CD4-positive, alpha-beta T cell treated with Interleukin-6 for 4 hours (primary cell): ENCODE measurements around the gene GPAT2.
"Not testable (repeated sequence)": the region's sequence is repeated elsewhere in the genome, so short reads cannot be mapped to it uniquely, and the experiment has no call there.

Experiments
- DNase-seq: peaks from one replicate; pipeline ENCODE4 v3.0.0-alpha.2; 2020; ENCODE audit warnings: mixed read lengths

The GPAT2 gene, protein sequence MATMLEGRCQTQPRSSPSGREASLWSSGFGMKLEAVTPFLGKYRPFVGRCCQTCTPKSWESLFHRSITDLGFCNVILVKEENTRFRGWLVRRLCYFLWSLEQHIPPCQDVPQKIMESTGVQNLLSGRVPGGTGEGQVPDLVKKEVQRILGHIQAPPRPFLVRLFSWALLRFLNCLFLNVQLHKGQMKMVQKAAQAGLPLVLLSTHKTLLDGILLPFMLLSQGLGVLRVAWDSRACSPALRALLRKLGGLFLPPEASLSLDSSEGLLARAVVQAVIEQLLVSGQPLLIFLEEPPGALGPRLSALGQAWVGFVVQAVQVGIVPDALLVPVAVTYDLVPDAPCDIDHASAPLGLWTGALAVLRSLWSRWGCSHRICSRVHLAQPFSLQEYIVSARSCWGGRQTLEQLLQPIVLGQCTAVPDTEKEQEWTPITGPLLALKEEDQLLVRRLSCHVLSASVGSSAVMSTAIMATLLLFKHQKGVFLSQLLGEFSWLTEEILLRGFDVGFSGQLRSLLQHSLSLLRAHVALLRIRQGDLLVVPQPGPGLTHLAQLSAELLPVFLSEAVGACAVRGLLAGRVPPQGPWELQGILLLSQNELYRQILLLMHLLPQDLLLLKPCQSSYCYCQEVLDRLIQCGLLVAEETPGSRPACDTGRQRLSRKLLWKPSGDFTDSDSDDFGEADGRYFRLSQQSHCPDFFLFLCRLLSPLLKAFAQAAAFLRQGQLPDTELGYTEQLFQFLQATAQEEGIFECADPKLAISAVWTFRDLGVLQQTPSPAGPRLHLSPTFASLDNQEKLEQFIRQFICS

DNA sequence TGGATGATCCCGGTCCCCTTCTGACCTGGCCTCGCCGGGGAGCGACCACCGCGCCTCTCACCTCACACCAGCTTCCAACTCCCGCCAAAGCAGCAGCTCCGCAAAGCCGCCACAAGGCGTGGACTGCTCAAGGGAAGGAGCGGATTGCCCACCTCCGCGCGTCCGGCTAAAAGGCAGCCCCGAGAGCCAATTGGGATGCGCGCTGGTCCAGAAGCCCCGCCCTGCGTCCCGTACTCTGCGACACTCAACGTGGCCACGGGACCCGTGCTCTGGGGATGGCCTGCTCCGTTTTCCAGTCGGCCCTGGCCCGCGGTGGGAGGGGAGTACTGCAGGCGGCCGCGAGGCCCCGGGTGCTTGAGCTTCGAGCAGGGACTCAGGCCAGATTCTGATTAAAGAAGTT, at the start of gene GPAT2:
Gene GPAT2 (minus strand): TSS at position 125 of the 400 bp plus-strand sequence. CDS start 2,557 bp downstream, outside the sequence.
- not testable (repeated sequence) for DNase-seq

DNA sequence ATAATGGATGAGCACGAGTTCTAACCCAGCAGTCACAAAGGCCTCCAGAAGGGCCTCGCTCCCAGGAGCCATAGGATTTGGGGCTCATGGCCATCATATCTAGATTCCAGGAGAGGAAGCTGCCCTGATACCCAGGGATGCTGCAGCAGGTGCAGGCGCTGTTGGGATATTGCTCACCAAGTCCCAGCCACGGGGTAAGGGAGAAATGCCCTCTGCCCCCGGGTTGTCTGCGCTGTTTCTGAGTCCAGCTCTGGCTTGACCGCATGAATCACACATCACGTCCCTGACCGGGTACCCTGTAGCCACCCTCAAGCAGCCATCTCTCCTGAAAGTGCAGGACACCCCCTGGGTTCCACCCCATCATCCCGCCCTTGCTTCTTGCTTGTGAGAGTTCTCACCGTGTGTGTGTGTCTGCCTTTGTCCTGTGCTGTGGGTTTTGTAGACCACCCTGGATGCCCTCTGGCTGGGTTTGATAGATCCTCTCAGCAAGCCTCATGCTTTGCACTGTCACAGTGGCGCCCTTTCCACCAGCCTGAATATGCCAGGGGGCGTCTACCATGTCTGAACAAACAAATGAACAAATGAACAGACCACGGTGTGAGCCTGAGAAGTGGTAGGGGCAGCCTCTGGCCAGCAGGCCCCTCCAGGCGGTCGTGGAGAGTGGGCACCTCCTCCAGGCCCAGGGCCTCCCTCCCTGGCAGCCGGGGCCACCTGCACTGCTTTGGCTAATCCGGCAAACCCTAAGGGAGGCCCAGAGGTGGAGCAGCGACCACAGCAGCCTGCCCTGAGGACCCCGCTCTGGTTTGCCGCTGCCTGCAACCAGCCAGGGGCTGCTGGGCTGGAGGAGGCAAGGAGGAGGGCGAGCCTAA, 49.5 kb upstream of the GPAT2 start:
- no peak for DNase-seq

DNA sequence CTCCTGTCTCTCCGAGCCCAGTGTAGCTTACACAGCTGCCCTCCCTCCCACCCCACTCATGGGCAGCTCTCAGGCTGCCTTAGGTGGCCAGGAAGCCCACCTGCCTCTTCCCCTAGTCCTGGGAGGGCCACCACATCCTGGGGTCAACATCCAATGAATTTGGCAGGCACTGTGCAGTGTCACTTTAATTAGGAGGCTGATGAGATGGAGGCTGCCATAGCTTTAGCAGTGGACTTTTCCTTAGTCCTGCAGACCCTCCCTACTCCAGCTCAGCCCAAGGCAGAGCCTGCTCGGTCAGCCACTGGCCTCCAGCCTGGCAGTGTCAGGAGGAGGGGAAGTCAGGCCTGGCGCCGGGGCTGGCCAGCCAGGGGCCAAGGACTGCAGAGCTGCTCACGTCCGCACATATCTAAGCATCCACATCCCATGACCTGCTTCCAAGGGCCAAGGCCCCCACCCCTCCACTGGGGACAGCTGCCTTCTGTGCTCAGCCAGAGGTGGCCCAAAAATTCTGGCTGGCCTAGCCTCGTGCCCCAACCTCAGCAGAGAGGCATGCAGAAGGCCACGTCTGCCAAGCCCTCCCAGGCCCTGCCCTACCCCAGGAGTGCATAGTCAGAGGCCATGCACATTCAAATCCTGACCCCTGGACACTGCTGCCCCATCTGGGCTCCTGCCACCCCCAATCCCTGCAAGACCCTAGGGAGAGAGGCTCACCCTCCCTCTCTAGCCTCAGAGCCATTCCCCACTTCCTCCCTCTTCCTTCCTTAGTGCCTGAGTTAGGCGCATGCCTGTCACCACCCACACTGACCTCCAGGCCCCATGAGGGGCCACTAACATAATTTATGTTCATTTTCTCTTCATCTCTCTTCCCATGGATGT, 48.6 kb upstream of the GPAT2 start:
- no peak for DNase-seq

DNA sequence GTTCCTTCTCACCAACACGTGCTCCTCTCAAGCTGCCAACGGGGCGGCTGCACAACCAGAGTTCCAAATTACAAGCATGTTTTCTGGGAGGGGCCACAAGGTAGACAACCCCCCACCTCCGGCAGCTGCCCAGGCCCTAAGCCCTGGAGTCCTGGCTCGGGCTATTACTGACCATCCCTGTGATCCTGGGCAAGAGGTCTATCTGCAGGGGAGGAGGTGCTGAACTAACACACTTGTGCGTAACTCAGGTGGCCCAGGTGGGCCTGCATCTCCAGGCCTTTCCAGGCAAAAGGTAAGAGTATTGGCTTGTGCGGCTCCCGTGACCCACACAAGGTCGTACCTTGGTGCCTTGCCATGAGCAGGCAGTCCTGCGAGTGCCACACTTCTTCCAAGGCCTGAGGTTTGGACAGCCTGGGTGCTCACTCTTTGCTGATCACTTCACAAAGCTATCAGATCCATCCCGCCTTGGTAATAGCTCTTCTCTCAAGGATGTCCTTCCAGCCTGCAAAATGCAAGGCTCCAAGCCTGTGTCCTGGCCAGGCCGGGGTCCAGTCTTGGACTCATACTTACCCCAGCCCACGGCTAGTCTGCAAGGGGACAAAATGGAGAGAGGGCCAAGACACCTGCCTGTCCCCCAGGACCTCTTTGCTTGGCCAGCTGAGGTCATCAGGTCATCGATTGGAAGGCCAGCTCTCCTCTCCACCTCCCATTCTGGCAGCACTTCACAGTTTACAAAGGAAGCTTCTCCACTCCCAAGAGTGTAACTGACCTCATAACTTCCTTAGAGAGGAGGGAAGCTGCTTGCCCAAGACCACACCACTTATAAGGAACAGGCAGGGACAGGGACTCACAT, 47.7 kb upstream of the GPAT2 start:
- DNase-seq: no peak

DNA sequence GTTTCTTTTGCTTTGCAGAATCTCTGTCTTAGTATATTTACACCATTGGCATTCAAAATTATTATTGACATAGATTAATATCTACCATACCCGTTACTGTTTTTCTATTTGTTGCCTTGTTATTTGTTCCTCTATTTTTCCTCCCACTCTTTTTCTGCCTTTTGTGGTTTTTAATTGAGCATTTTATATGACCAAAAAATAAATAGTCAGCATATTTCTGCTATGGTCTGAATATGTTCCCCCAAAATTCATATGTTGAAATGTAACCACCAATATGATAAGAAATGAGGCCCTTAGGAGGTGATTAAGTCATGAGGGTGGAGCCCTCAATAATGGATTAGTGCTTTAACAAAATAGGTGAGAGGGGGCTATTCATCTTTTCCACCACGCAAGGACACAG, 46.3 kb upstream of the GPAT2 start:
- no peak for DNase-seq

DNA sequence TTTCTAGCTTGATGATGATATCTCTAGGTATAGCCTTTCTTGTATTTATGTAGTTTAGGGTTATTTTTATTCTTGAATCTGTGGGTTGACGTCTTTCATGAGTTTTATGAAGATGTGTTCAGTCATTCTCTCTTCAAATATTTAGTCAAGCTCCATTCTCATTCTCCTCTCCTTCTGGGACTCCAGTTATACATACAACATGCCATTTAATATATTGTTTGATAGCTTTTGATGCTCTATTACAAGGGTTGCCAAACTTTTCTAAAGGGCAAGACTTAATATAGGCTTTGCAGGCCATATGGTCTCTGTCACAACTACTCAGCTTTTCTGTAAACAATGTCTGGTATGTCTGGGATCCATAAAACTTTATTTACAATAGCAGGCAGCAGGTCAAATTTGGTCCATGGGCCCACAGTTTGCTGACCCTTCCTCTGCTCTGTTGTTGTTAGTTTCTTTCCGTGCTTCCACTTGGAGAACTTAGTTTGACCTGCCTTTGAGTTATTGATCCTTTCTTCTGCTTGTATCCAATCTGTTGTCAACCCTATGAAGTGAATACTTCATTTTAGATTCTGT, 40.6 kb upstream of the GPAT2 start:
- DNase-seq: no peak

DNA sequence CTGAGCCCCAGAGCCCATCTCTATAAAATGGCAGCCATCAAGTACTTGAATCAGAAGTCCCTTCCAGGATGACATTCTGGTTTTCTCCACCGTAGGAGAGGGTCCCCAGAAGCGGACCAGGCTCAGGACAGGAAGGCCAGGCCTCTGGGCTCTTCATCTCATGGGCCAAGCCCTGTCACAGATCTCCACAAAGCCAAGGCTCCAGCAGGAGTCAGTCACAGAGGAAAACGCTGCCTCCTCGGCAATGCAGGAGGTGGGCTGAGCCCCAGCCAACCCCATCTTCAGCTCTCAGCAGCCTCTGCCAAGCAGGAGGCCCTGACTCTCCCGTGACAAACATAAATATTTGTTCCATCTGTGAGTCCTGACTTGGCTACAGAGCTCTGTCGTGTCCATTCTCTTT, 39.4 kb upstream of the GPAT2 start:
- DNase-seq: no peak

DNA sequence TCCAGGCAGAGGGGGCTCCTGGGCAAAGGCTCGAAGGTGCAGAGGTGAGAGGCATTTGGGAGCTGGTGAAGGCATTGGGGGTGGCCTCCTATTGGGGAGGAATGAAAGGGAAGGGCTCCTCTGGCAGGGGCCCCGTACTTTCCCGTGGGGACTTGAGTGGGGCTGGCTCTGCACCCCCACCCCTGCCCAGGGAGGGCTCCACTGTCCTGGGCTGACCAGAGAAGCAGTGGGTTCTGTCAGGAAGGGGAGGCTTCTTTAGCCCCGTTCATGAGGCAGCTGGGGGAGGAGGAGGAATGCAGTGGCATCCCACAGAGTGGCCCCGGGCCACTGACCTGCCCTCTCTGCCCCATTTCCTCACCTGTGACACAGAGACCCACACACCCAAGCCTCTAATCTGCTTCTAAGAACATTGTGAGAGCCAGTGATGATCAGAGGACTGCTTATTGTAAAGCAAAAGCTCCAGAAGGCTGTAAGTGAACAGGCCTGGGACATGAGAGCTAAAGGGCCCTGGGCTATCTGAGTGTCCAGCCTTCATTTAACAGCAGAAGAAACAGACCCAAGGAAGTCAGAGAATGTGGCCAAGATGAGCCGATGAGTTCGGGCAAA, 38.6 kb upstream of the GPAT2 start:
- no peak for DNase-seq

DNA sequence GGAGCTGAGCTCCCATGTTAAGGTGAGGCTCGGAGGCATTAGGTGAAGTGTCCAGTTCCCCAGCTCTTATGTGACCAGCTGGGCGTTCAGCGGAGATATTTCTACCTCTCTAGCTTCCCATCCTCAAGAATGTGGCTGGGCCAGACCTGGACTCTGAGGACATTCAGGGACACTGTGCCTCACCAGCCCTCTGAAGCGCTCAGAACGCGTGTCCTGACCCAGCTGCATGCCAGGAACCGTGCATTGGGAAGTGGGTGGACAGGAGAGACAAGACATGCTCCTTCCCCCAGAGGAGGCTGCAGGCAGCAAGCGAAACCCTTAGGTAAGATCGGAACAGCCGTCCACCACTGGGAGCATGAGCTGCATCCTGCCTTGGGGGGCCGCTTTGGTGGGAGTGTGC, 38.0 kb upstream of the GPAT2 start:
- no peak for DNase-seq

DNA sequence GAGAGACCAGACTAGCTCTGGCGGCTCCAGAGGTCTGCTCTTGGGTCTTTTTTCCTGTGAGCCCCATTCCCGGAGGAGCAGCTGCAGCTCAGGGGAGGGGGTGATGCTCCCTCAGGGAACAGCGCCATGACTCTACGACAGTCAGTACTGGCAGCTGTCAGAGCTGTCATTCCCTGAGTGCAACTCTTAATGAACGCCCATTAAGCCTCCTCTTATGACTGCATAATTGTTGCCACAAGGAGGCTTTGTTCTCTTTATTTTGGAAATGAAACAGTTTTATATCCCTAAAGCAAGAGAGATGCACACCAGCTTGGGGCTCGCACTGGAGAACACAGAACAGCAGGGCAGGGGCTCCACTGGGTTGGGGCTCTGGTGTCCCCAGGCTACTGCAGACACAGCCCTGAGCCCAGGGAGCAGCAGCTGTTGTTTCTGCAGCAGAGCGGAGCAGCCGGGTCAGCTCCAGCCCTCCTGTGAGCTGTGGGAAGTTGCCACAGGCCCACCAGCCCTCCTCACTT, 37.3 kb upstream of the GPAT2 start:
- DNase-seq: not testable (repeated sequence)

DNA sequence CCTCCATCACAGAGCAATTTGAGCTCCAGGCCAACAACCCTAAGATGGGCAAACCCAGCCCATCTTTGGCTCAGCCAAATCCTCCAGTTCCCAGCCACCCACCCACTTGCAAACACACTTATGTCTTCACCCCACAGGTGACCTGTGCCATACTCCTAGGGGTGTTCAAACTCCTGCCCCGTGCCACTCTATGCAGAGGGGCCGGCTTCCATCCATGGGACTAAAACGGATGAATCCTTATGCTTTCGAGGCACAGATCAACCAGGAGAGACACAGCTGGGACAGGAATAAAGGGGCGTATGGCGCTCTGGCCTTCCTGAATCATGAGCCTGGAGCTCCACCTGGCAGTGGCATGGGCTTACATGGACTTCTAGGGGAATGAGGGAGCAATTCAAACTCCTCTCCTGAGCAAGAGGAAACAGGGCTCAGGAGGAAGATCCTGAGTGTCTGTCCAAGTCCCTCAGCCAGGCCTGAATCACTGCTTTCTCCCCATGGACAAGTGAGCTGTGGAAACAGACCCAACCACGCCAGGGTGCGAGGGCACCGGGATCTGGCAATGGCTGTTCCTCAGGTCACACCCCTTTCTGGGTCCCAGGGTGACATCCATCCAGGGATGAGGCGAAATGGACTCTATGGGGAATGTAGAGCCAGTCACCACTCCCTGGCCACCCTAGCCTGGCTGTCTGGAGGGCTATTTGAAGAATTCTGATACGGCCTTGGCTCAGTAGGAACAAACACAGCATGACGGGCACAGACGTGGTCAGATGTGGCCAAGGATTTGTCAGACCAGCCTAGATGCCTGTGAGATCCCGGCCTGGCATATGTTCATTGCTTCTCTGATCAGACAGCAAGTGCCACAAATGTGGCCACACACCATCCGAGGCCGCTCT, 36.6 kb upstream of the GPAT2 start:
- not testable (repeated sequence) for DNase-seq

DNA sequence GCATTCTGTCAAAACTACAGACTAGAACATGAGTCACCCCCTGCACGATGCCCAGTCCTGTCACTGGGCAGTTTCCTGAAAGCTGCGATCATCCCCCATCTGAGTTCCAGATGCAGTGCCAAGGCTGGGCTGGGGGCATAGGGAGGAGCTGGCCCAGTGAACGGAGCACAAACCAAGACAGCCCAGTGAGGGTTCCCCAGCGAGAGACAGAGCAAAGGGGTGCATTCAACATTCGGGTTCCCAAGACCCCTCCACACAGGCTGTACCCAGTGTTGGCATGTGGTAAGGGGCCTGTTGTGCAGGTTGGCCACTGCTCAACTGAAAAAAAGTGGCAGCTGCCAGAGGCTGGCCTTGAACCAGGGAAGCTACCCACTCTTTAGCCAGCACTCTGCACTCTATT, 35.6 kb upstream of the GPAT2 start:
- DNase-seq: not testable (repeated sequence)

DNA sequence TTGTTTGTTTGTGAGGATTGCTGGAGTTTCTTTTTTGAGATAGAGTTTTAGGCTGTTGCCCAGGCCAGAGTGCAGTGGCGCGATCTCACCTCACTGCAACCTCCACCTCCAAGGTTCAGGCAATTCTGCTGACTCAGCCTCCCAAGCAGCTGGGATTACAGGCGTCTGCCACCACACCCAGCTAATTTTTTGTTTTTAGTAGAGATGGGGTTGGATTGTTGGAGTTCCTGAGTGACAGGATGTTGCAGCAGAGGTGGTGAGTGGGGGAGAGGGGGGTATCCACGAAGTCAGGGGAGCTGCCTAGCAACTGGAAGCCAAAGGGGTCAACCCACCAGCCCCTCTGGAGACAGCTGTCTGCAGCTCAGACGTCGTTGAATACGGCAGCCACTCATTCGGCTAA, 35.2 kb upstream of the GPAT2 start:
- not testable (repeated sequence) for DNase-seq

DNA sequence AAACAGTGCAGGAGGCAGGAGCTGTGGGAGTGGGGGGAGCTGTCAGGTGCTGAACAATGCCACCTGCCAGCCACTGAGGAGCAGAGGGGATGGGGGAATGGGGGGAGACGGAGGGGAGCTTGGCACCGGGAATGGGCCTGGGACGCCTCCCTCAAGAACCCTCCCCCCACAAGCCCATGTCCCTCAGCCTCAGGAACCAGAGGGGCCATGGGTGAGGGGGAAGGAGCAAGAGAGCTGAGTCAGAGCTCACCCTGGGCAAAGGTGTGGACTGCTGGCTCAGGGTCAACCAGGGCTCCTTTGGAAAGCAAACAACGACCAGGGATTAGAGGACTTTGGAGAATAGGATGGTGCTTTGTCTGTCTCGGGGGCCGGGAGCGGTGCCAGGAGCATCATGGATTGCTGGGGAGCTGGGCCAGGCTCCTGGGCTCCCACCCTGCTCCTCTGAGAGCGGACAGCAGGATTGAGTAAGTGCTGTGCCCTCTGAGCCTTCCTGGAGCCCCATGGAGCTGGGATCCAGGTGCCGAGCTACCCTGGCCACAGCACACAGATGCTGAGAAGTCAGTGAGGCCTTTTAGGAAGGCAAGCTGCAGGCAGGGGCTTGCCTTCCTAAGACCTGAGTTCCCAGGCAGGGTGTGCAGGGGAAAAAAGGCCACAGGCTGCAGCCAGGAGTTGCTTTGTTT, 33.3 kb upstream of the GPAT2 start:
- DNase-seq: not testable (repeated sequence)

DNA sequence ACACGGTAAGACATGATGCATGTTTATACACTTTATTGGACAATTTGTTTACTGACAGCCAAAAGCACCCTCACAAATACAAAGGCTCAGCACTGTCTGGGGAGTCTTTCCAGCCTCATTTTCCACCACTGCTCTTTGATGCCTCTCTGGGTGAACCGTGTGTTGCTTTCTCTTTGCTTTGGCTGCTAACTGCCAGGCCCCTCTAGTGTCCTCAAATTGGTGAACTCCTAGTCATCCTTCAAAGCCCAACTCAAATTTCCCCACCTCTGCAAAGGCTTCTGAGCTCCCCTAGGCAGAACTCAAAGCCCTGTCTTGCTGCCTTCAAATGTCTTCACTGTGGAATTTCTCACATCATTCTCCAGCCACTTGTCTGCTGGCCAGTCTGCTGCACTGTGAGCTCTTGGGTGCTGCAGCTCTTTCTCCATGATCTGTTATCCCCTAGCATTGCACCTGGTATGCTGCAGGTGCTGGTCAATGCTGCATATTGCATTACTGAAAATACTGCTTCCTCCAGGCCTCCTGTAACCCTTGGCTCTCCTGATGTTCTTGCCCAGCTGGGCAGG, 32.5 kb upstream of the GPAT2 start:
- not testable (repeated sequence) for DNase-seq

DNA sequence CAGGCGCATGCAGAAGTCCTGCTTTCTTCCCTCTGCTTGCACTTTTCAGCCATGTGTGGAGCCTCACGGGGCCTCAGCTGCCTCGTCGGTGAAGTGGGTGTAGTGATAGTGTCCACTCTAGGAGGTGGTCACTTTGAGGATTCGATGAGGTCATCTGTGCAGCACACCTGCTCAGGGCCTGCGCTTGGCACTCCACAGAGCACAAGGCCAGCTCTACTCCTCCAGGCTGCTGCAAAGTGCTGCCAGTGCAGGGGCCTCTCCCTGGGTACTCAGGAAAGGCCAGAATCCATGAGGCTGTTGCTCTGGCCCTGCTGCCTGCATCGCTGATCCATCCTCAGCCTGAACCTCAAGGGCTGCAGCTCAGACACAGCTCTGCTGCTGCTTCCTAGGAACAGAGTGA, 31.8 kb upstream of the GPAT2 start:
- DNase-seq: not testable (repeated sequence)

DNA sequence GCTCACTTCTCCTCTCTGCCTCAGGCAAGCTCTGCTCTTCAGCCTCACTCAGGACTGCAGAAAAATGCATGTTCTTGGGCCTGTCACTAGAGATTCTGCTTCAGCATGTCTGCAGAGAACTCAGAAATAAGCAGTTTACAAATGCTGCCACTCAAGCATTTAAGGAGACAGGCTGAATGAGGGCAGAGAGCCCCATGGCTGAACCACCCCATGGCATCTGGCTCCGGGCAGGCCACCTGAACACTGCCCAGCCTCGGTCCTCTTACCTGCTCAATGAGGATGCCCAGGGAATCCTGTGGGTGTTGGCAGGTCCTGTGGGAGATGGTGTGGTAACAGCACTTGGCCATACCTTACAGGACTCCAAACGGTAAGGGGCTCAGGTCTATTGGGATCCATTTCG, 31.2 kb upstream of the GPAT2 start:
- not testable (repeated sequence) for DNase-seq

DNA sequence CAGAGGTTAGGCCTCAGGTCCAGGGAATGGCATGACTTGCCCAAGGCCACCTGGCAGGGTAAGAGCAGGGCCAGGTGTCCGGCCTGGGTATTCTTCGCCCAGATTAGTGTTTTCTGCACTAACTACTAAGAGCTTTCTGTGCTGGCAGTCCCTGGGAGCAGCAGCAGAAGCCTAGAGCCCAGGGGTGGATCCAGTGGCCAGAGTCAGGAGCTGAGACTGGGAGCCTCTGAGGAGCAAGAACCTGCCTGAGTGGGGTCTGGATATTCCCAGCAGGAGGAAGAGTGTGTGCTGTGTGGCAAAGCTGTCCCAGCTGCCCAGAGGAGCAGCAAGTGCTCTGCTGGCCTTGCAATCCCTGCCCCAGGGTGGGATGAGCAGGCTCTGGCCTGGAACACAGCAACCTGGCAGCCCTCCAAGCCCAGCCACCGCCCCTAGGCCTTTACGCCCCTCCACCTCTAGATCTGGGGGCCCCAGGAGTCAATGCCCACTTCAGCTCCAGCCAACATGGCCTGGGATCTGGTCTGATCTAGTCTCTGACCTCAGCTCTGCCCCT, 30.7 kb upstream of the GPAT2 start:
- no peak for DNase-seq
